HG03039 (cell line): ENCODE data around the gene CNTLN.
"Not testable (repeated sequence)": the region's sequence is repeated elsewhere in the genome, so short reads cannot be mapped to it uniquely, and the experiment has no call there.

Source experiments
- ATAC-seq: cut with Tn5 transposase; IDR thresholded peaks from one replicate; pipeline ENCODE4 v1.9.1; 2021; ENCODE audit warnings: mild to moderate bottlenecking, moderate library complexity; ENCODE audit not compliant: unreplicated experiment

Gene CNTLN

DNA sequence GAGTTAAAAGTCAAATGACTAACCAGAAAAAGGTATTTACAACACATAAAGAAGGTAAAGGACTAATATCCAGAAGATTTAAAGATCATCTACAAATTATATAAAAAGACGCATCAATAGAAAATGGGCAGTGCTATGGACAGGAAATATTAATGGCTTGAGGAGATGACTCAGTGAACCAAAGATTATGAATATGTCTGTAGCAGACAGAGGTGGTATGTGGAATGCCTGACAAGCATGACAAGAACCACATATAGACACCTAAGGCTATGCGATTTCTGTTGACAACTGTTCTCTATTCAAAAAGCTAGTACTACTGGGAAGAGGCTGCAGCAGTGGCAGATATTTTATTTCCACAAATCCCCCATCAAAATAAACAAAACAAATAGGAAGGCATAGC lies 267.0 kb downstream of the CNTLN start:
- ATAC-seq = no peak

DNA sequence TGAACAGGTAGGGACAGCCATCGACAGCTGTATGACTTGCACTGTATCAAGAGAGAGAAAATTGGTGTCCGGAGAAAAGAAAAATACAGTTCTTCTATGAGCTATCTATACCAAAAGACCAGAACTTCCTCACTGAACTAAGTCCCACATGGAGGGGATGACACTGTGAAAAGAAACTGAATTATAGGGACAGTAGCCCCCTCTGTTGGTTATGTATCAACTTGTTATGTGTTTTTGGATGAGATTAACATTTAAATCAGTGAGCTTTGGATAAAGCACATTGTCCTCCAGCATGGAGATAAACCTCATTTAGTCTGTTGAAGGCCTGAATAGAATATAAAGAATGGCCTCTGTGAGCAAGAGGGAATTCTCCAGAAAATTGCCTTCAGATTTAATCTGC lies 267.5 kb downstream of the CNTLN start:
- ATAC-seq = no peak

GRCh38 chr9:17403539-17403938 lies 268.7 kb downstream of the CNTLN start:
- no peak for ATAC-seq

GRCh38 chr9:17414986-17415385 lies 280.1 kb downstream of the CNTLN start:
- no peak for ATAC-seq

DNA sequence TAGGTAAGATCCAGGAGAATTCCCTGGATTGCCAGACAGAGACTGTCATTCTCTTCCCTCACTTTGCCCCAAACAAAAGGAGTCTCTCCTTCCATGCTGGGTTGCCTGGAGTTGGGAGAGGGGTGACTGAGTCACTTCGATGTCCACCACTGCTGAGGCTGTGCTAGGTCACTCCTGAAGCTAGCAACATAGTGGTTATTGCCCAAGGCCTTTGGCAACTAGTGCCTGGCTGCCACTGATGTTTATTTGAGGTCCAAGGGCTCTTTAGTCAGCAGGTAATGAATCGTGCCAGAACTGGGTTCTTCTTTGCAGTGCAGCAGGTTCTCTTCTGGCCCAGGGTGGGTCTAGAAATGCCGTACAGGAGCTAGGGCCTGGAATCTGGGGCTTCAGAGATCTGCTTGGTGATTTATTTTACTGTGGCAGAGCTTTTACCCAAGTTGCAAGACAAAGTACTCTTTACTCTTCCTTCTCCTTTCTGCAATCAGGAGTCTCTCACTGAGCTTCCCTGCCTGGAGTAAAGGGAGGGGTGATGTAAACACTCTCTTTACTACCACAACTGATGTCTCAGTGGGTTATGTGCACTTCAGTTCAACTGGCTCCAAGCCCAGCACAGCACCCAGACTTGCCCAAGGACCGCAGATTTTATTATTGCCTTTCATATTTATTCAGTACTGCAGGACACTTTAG lies 288.3 kb downstream of the CNTLN start:
- ATAC-seq = no peak

DNA sequence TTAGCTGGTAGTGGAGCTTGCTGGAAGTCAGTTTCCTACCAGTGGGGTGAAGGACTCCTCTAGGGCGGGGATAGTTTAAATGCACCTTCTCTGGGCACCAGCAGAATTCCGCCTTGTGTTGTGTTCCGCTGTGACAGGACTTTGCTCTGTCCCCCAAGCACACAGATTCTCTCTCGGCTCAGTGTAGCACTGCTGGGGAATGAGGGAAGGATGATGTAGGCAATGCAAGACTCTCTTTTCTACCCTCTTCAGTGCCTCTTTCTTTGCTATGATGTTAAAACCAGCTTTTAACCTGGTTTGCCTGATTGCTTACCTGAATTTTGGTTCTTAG lies 288.8 kb downstream of the CNTLN start:
- ATAC-seq = no peak

GRCh38 chr9:17425384-17425783 lies 290.5 kb downstream of the CNTLN start:
- ATAC-seq = no peak

- ATAC-seq = no peak
Measured at GRCh38 chr9:17433526-17433925, 298.7 kb downstream of the CNTLN start.

- ATAC-seq = no peak
Measured at GRCh38 chr9:17436854-17437253, 302.0 kb downstream of the CNTLN start.

DNA sequence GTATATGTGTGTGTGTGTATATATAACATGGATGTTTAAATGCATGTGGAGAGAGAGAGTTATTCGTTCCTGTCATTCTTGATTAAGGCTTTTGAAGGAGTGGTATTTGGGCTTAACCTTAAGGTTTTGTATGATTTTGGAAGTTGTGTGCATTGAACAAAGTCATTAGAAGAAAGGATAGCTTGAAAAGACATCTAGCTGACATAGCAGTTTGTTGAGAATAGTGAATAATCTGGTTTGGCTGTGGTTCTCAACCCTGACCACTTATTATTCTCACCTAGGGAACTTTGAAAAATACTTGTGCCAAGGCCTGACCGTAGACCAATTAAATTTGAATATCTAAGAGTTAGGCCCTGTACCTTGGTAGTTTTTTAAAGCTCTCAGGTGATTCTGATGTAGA lies 303.0 kb downstream of the CNTLN start:
- no peak for ATAC-seq

- ATAC-seq = not testable (repeated sequence)
Measured at GRCh38 chr9:17445126-17445525, 310.3 kb downstream of the CNTLN start.

- ATAC-seq = no peak
Measured at GRCh38 chr9:17453751-17454150, 318.9 kb downstream of the CNTLN start.

- ATAC-seq = no peak
Measured at GRCh38 chr9:17462869-17463464, 328.1 kb downstream of the CNTLN start.

GRCh38 chr9:17470036-17470813 lies 335.4 kb downstream of the CNTLN start:
- no peak for ATAC-seq

DNA sequence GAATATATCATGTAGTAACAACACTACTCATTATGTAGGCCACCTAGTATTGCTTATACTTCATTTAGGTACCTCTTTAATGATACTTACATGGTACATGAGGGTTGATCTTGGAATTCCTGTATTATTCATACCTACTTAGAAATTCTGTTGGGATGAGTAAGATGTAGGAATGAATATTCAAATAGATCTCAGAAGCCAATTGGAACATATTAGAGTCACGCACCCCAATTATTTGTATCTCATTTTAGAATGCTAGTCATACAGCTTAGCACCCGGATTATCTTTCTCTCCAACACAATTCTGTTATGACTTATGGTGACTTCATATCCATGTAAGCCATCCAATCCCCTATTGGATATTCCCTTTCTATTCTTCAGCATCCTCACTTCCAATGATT lies 337.3 kb downstream of the CNTLN start:
- no peak for ATAC-seq

- ATAC-seq = no peak
Measured at GRCh38 chr9:17476401-17476800, 341.6 kb downstream of the CNTLN start.

- no peak for ATAC-seq
Measured at GRCh38 chr9:17477816-17478215, 343.0 kb downstream of the CNTLN start.

DNA sequence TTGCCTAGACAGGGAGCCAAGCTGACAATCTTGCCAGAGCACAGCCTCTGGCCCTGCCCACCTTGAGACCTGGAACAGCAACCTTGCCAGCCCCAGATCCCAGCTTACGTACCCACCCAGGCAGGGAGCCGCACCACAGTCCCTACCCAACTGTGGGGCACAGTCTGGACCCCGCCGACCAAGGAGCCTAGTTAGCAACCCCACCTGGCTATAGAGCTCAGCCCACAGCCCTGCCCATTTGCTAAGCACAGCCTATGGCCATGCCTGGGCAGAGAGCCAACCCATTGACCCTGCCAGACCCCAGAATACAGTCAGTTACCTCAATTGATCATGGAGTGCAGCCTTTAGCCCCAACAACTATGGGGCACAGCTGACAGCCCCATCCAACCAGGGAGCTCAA lies 346.1 kb downstream of the CNTLN start:
- no peak for ATAC-seq

GRCh38 chr9:17481565-17481964 lies 346.7 kb downstream of the CNTLN start:
- no peak for ATAC-seq

DNA sequence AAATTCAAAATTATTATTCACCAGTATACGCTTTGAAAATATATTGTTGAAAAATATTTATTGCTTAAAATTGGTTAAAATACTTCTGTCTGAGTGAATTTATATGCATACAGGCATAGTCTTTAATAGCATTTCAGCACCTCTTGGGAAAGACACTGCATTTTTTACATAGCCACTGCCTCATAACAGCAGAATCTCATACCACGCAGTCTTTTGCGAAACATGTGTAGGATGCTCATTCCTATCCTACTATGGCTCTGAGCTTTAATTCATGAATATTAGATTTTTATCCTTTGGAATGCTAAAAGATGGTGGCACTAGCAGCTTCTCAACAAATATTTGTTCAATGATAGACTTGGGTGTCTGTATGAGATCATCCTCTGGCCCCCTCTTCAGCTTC lies 350.1 kb downstream of the CNTLN start:
- ATAC-seq = no peak

DNA sequence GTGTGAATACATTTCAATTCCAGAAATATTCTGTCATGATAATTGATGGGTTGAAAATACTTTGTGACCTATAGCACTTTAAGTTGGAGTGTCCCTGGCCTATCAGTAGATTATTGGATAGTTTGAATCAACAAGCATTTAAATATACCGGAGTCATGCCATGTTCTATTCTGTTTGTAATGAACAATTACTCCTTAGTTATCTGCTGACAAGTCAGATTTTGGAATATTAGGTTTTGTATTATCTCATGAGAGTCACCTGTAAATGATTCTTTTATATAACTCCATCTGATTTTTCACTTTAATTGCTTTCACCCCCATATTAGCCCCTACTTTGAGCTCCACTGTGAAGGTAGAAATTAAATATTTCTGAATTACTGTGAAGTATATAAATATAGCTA lies 351.6 kb downstream of the CNTLN start:
- no peak for ATAC-seq

- ATAC-seq = no peak
Measured at GRCh38 chr9:17487467-17487866, 352.6 kb downstream of the CNTLN start.
